Stimulated activated naive CD4-positive, alpha-beta T cell treated with Interleukin-2 at 50 U/mL for 16 hours (primary cell): Measurements from ENCODE around the gene B4GALT3.

Experiments
- DNase-seq: peaks from one replicate; lab custom pipeline; 2025; lab: John Stamatoyannopoulos, UW

B4GALT3 gene

GRCh38 chr1:161128591-161129420 lies 48.5 kb downstream of the B4GALT3 start:
- DNase-seq: no peak

GRCh38 chr1:161127649-161128048 lies 49.7 kb downstream of the B4GALT3 start:
- no peak for DNase-seq

- DNase-seq: no peak
Observed at GRCh38 chr1:161122967-161123366, 54.3 kb downstream of the B4GALT3 start.

GRCh38 chr1:161121834-161122233 lies 55.5 kb downstream of the B4GALT3 start:
- no peak for DNase-seq
